Type B pancreatic cell (in vitro differentiated cells): Measurements from ENCODE around the gene SNTG2. TPM values are rescaled to one million over a fixed set of nuclear protein-coding genes. Genes with fewer than 3 reads are reported as not detected.

Source experiments
- DNase-seq: peaks from one replicate; pipeline ENCODE4 v3.0.0; 2021; ENCODE audit warnings: mixed read lengths; ENCODE audit not compliant: unreplicated experiment; ENCODE audit errors: extremely low spot score
- H3K27ac Mint-ChIP-seq: 2 replicates; pipeline ENCODE4 v1.8.0; 2021; ENCODE audit warnings: mild to moderate bottlenecking, mixed read lengths
- H3K27me3 Mint-ChIP-seq: 2 replicates; pipeline ENCODE4 v1.8.0; 2021; ENCODE audit warnings: mixed read lengths
- H3K36me3 Mint-ChIP-seq: 2 replicates; pipeline ENCODE4 v1.8.0; 2021; ENCODE audit warnings: mixed read lengths
- H3K4me1 Mint-ChIP-seq: one replicate; pipeline ENCODE4 v1.8.0; 2021; ENCODE audit warnings: mixed read lengths; ENCODE audit not compliant: unreplicated experiment
- H3K4me3 Mint-ChIP-seq: 2 replicates; pipeline ENCODE4 v1.8.0; 2021; ENCODE audit warnings: mild to moderate bottlenecking, mixed read lengths
- H3K9me3 Mint-ChIP-seq: 2 replicates; pipeline ENCODE4 v1.8.0; 2021; ENCODE audit warnings: mixed read lengths
- total RNA-seq: library from RNA; stranded (reverse); gene quantifications from 2 replicates; pipeline ENCODE4 v1.2.1, GENCODE V29; 2021; ENCODE audit warnings: low replicate concordance
- TF ChIP-seq, protein P1 (sequence below): fragments of 200-600 bp; sonication (generic); conservative IDR thresholded peaks from 2 replicates; pipeline ENCODE4 v1.5.0; 2021; ENCODE audit warnings: antibody characterized with exemption, mild to moderate bottlenecking

SNTG2 gene
- total RNA-seq, 1 donor from 2014 or later = 1.1 TPM

- H3K4me1 Mint-ChIP-seq = peaks cover 4% of the 10 kb centered on the region
- no peaks in the 10 kb centered on the region for H3K27me3 Mint-ChIP-seq
- no peak for DNase-seq
- TF ChIP-seq, protein P1, sequence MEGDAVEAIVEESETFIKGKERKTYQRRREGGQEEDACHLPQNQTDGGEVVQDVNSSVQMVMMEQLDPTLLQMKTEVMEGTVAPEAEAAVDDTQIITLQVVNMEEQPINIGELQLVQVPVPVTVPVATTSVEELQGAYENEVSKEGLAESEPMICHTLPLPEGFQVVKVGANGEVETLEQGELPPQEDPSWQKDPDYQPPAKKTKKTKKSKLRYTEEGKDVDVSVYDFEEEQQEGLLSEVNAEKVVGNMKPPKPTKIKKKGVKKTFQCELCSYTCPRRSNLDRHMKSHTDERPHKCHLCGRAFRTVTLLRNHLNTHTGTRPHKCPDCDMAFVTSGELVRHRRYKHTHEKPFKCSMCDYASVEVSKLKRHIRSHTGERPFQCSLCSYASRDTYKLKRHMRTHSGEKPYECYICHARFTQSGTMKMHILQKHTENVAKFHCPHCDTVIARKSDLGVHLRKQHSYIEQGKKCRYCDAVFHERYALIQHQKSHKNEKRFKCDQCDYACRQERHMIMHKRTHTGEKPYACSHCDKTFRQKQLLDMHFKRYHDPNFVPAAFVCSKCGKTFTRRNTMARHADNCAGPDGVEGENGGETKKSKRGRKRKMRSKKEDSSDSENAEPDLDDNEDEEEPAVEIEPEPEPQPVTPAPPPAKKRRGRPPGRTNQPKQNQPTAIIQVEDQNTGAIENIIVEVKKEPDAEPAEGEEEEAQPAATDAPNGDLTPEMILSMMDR = no peak
- peaks cover 7% of the 10 kb centered on the region for H3K9me3 Mint-ChIP-seq
- no peak overlapping the region for H3K4me3 Mint-ChIP-seq
- H3K36me3 Mint-ChIP-seq = peaks cover 5% of the 10 kb centered on the region
- H3K27ac Mint-ChIP-seq = no peak overlapping the region
These were observed 208.4 kb downstream of the SNTG2 start for GRCh38 chr2:1159013-1159412.

DNA sequence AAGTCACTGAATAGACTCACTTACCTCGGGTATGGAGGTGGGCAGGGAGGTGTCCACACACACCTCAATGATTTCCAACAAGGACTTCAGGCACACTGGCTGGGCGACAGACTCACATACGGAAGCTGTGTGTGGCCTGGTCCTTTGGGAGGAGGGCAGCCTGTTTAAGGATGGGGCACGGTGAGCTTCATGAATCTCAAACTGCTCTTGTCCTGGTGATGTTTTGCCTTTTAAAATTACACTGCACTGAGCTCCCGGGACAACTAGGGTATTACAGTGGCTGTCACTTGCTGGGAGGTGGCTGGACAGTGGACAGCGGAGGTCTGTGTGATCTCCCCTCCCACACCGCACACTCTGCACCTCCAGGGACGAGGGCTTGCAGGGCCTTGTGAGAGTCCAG lies 211.6 kb downstream of the SNTG2 start:
- peaks cover 4% of the 10 kb centered on the region for H3K4me1 Mint-ChIP-seq
- no peaks in the 10 kb centered on the region for H3K27me3 Mint-ChIP-seq
- H3K4me3 Mint-ChIP-seq = no peak overlapping the region
- H3K27ac Mint-ChIP-seq = no peak overlapping the region
- H3K9me3 Mint-ChIP-seq = peaks cover 7% of the 10 kb centered on the region
- peaks cover 5% of the 10 kb centered on the region for H3K36me3 Mint-ChIP-seq
- DNase-seq = no peak
- TF ChIP-seq, protein P1 = no peak

DNA sequence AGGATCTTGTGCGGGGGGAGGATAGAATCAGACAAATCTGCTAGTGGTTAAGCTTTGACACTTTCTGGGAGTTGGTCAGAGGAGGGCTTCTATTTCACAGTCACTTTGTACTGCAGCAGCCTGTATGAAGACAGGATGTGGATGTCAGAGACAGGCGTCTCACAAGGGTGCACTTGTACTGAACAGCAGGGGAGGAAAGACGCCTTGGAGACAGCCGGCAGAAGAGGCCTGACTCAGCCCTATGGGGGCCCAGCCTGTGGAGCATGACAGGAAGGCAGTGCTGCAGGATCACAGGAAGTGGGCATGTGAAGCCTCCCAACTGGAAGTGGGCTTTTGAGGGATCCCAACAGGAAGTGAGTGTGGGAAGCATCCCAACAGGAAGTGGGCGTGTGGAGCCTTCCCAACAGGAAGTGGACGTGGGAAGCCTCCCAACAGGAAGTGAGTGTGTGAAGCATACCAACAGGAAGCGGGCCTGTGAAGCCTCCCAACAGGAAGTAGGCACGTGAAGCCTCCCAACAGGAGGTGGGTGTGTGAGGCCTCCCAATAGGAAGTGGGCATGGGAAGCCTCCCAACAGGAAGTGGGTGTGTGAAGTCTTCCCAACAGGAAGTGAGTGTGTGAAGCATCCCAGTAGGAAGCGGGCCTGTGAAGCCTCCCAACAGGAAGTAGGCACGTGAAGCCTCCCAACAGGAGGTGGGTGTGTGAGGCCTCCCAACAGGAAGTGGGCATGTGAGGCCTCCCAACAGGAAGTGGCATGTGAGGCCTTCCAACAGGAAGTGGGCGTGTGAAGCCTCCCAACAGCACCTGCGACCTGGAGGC lies 212.3 kb downstream of the SNTG2 start:
- H3K27ac Mint-ChIP-seq = no peak overlapping the region
- H3K4me1 Mint-ChIP-seq = peaks cover 4% of the 10 kb centered on the region
- TF ChIP-seq, protein P1 = no peak
- peaks cover 5% of the 10 kb centered on the region for H3K36me3 Mint-ChIP-seq
- H3K27me3 Mint-ChIP-seq = no peaks in the 10 kb centered on the region
- peaks cover 7% of the 10 kb centered on the region for H3K9me3 Mint-ChIP-seq
- H3K4me3 Mint-ChIP-seq = no peak overlapping the region
- no peak for DNase-seq

- TF ChIP-seq, protein P1 = no peak
- Mint-ChIP-seq H3K36me3 (peaks cover 5% of the 10 kb centered on the region), H3K4me1 (peaks cover 14% of the 10 kb centered on the region), H3K9me3 (peaks cover 7% of the 10 kb centered on the region), H3K27ac (no peak overlapping the region), H3K4me3 (no peak overlapping the region), H3K27me3 (no peaks in the 10 kb centered on the region)
- no peak for DNase-seq
These were observed 216.3 kb downstream of the SNTG2 start for GRCh38 chr2:1166976-1167375.

DNA sequence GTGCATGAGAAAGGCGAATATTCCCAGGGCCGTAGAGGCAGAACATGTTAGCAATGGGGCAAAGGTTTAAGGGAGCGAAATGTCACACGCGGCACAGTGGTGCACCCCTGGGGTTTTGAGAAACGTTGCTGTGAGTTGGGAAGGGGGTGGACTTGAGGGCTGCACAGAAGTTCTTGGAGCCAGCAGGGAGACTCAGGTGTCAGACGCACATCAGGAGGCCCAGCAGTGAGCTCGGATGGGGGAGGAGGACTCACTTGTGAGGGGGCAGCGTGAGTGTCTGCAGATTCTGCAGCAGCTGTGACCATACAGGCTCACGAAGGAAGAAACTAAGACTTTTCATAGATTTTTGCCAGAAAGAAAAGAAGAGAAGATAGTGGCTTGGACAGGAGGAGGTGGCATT lies 218.2 kb downstream of the SNTG2 start:
- no peaks in the 10 kb centered on the region for H3K27me3 Mint-ChIP-seq
- H3K4me3 Mint-ChIP-seq = no peak overlapping the region
- no peak overlapping the region for H3K27ac Mint-ChIP-seq
- peaks cover 9% of the 10 kb centered on the region for H3K4me1 Mint-ChIP-seq
- DNase-seq = no peak
- H3K36me3 Mint-ChIP-seq = no peaks in the 10 kb centered on the region
- TF ChIP-seq, protein P1 = no peak
- peaks cover 2% of the 10 kb centered on the region for H3K9me3 Mint-ChIP-seq
